GM18907 (cell line): ENCODE results near the gene OR1M1.

ENCODE experiments used
- ATAC-seq: cut with Tn5 transposase; IDR thresholded peaks from one replicate; pipeline ENCODE4 v1.9.1; 2021; ENCODE audit warnings: mild to moderate bottlenecking, moderate library complexity; ENCODE audit not compliant: unreplicated experiment

The OR1M1 gene

DNA sequence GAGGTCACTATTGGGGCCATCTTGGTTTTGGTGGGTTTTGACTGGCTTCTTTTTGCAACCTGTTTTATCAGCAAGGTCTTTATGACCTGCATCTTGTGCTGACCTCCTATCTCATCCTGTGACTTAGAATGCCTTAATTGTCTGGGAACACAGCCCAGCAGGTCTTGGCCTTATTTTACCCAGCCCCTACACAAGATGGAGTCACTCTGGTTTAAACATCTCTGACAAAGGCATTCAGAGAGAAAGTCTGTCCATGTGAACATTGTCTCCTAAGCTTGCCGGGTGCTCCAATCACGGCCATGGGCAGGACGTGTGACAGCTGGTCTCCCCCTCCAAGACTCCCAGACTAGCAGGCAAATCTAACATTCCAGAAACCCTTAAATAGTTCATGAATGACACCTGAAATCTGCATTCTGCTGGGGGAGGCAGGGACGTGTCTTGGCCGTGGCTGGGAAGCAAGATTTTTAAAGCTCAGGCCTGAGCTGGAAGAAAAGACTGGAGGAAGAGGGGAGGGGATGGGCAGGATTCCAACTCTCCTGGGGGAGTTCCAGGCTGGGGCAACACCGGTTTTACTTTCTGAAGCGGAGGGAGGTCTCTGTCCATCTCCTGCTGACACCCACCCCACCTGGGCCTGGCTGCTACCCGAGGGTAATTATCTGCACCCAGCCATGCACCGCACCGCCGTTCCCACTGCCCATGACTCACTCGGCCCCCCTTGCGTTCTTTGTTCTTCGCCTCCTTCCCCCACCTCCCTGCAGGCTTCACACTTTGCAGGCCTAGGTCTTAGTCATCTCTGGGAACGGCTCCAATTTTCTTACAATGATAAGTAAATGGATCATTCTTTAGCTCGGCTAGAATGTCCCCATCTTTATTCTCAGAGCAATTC, 11.6 kb upstream of the OR1M1 start:
- no peak for ATAC-seq

DNA sequence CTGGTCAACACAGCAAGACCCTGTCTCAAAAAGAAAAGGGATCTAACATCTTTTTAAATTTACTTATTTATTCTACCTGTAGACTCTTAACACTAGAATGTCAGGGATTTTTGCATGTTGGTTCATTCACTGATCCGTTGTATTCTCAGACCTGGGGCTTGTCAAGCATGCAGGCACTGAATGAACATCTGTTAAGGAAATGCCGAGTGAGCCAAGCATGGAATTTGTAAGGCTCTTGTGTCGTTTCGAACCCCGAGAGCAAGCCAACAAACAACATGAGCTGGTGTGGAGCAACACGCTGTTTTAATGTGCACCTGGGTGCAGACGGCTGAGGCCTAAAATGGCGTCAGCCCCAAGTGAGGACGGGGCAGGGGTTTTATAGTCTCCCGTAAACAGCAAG, 10.0 kb upstream of the OR1M1 start:
- no peak for ATAC-seq

DNA sequence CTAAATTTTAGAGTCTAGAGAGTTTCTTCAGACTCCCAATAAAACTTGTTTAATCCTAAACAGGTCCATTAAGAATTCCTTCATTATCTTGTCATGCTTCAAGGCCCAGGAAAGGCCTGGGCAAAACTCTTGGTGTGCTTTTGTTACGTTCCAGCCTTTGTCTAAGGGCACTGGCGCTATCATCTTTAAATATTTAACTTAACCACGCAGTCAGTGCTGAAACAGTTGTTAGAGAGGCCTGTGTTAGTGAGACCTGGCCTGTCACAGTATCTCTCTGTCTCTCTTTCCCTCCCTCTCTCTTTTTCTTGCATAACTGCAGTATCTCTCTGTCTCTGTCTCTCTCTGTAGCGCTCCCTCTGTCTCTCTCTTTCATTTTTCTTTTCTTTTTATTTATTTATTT, 8.2 kb upstream of the OR1M1 start:
- no peak for ATAC-seq

DNA sequence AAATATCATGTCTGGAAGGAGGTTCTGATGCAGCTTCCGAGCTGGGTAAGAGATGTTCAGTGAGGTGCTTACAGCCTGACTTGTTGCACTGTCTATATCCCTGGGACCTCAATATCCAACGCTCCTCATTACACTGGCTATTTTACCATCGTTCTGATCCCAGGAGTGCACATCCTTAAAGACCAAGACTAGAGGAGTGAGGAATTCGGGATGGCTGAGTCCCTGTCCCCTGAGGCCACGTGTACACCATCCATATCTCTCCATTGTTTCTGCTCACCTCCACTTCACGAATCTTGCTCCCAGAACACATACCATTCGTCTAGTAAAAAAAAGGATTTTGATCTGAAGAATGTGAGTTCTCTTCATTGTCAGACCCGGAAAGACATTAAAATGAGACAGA, 20.5 kb downstream of the OR1M1 start, which contains the start of gene OR7G2:
OR7G2 (minus strand) TSS at position 101 of the 400 bp plus-strand sequence. CDS start 4,232 bp downstream, outside the sequence.
- no peak for ATAC-seq

DNA sequence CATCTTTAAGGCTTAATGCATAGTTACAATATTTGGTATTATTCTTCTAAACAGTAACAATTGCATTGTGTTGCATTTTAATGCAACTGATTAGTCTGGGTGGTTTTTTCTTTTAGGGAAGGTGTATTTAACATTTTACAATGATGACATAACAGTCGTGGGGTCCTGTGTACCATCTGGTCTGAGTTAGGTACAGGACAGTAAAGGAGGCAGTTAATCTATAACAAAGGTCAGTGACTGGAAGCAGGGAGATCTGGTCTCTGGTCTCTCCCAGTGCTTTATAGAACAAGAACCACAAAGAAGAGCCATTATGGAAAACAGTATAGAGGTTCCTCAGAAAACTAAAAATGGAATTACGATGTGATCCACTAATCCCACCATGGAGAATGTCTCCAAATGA, 23.1 kb downstream of the OR1M1 start:
- ATAC-seq: no peak

DNA sequence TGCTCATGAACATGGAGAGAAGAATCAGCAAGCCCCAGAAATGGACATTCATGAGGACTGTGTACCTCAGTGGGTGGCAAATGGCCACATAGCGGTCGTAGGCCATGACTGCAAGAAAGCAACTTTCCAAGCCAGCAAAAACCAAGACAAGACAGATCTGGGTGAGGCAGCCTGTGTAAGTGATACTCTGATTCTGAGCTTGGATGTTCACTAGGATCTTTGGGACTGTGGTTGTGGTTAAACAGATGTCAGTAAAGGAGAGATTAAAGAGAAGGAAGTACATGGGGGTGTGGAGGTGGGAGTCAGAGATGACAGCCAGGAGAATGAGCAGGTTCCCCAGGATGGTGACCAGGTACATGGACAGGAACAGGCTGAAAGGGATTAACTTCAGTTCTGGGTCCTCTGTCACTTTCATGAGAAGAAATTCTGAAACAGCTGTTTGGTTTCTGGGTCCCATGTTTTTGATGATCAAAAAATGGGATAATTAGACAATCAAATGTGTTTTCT, 28.5 kb downstream of the OR1M1 start, which contains the start of gene OR7G1:
OR7G1 (minus strand) TSS at position 457 of the 507 bp plus-strand sequence; CDS start at position 457, 0 bp downstream.
- no peak for ATAC-seq

DNA sequence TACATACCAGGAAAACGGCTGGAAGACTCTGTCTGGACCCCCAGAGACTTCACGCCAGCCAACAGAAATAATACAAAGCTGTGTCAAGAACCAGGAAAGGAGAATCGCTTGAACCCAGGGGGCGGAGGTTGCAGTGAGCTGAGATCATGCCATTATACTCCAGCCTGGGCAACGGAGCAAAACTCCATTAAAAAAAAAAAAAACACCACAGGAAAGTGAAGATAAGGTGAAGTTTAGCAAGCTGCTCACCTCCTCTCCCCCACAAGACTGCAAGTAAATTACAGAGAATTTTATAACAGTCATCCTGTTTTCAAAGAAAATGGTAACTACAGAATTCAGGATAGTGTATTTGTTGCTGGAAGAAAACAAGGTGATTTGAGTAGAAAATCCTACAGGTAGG, 29.7 kb downstream of the OR1M1 start:
- ATAC-seq: no peak

DNA sequence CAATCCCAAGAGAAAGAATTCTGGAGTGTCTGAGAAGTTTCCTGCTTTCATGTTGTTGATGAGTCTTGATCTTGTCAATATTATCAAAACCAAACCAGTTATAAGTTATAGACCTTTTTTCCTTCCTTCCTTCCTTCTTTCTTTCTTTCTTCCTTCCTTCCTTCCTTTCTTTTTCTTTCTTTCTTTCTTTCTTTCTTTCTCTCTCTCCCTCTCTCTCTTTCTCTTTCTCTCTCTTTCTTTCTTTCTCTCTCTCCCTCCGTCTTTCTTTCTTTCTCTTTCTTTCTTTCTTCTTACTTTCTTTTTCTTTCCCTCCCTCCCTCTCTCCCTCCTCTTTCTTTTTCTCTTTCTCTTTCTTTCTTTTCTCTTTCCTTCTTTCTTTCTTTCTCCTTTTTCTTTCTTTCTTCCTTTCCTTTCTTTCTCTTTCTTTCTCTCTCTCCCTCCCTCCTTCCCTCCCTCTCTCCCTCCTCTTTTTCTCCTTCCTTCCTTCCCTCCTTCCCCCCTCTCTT, 40.1 kb downstream of the OR1M1 start, which contains the start of gene OR7G3:
OR7G3 (minus strand) TSS at position 51 of the 506 bp plus-strand sequence; CDS start at position 51, 0 bp downstream.
- ATAC-seq: no peak

DNA sequence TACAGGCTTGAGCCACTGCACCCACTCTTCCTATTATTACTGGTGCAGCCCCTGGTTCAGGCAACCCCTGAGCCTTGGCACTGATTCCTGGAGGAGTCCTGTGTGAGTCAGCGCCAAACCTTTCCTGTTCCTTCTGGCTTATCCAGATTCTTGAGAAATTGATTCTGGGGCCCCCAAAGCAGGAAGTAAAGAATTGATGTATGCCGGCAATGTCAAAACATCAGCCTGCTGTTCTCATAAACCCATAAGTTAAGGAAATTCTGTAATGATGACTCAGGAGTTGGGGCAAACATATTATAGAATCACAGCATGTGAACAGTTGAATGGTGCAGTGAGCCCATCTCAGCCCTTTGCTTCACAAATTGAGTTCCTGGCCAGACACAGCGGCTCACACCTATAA, 41.3 kb downstream of the OR1M1 start:
- no peak for ATAC-seq

DNA sequence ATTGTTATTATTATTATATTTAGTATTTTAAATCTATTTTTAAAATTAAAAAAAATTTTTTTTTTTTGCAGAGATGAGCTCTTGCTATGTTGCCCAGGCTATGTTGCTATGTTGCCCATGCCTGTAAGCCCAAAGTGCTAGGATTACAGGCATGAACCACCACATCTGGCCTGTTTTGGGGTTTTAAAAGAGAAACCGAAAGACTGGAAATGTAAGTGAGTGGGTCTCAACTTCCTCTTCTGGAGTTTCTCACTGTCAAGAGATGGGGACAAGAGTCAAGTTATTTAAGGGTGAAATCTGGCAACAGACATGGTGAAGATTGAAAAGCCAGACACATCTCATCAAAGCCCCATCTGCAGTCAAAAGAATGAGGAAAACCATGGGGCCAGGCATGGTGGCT, 44.1 kb downstream of the OR1M1 start:
- no peak for ATAC-seq

DNA sequence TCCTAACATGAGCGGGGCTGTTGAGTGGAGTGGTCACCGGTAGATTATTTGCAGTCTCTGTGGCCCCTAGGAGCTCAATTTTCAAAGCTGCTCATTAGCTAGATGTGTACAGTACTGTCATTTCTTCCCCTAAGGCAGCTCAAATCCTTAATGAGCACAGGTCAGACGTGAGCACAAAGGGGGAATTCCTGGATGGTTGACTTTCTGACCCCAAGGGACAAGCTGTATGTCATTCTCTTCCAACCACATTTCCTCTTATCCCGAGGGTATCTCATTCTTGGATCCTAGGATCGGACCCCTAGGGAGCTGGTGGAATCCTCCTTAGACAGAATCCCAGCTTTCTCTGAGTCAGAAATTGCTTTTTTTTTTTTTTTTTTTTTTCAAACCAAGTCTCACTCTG, 45.6 kb downstream of the OR1M1 start:
- no peak for ATAC-seq

DNA sequence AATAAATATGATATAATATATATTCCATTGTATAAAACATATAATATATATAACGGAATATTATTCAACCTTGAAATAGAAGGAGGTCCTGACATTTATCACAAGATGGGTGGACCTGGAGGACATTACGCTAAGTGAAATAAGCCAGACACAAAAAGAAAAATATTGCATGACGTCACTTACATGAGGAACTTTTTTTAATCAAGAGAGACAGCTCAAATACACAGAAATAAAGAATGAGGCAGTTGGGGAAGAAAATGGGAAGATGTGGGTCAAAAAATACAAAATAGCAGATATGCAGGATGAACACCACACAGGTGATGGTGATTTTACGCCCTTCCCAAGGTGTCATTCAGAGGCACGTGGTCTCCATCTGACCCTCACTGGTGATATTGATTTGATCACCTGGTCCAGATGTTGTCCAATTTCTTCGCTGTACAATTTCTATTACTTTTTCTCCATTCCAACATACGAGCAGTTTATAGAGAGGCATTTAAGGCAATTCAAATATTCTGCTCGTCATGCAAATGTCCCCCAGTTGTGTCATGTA, 52.8 kb downstream of the OR1M1 start:
- ATAC-seq: peak; percentile 16

DNA sequence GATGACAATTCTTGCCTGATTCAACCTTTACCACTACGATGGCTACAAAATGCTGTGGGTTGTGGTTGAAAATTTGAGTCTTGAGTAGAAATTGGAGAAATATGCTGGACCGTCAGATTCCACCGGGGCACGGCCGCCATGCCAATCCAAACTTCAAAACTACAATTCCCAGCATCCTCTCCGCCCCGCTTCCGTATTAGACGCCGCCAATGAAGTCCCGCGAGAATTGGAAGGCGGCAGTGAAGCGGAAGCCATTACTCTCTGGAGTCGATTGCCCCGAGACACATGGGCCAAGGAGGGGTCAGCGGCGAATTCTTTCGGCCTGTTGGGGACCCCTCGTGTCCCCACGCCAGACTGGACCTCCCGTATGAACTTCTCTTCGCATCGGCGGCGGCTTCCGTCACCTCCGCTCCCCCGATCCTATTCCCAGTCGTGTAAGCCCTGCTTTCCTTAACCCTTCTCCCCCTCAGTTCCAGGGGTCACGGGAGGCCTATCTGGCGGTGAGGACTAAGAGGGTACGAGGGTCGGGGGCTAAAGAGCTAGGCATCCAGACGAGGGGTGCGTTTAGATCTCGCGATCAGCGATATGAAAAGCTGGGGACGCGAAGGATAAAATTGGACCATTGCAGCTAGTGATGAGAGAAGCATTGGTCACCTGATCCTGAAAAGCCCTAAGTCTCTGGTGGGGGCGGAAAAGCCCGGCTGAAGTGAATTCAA, 53.5 kb downstream of the OR1M1 start, which contains the start of gene ZNF317:
ZNF317 (plus strand) TSS at position 239 of the 716 bp plus-strand sequence. CDS start 15,620 bp downstream, outside the sequence.
- ATAC-seq: peak; percentile 95

DNA sequence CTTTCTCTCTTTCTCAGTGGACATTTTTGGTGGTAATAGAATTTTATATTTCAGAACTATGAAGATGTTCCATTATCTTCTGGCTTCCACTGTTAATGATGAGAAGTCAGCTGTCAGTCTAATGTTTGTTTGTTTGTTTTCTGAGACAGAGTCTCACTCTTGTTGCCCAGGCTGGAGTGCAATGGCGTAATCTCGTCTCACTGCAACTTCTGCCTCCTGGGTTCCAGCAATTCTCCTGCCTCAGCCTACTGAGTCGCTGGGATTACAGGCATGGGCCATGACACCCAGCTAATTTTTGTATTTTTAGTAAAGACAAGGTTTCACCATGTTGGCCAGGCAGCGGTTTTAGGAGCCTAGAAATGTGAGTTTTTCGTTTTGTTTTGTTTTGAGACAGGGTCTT, 58.1 kb downstream of the OR1M1 start:
- ATAC-seq: no peak
